T-helper 17 cell (primary cell): Measurements from ENCODE around the gene DTYMK. TPM values are rescaled to one million over a fixed set of nuclear protein-coding genes. Genes with fewer than 3 reads are reported as not detected.

Experiments
- ATAC-seq: fragments of 150-1000 bp; cut with Tn5 transposase; 2 replicates; pipeline ENCODE4 v1.10.0; 2021; ENCODE audit warnings: mild to moderate bottlenecking, moderate library complexity
- DNase-seq, 3 donors: peaks; one replicate each; pipeline versions ENCODE4 v3.0.0 to v3.0.0-alpha.2; 2020 to 2021
- H3K9me3 ChIP-seq: one replicate; pipeline ENCODE4 v1.7.0; 2013; ENCODE audit warnings: low read length, mild to moderate bottlenecking; ENCODE audit not compliant: control insufficient read depth, poor library complexity, severe bottlenecking
- H3K27ac Mint-ChIP-seq: one replicate; pipeline ENCODE4 v1.8.0; 2022; ENCODE audit warnings: mild to moderate bottlenecking, moderate library complexity, mixed read lengths
- H3K27me3 Mint-ChIP-seq: one replicate; pipeline ENCODE4 v1.8.0; 2022; ENCODE audit warnings: mixed read lengths
- H3K36me3 Mint-ChIP-seq: one replicate; pipeline ENCODE4 v1.8.0; 2022; ENCODE audit warnings: low read depth, mixed read lengths
- H3K4me1 Mint-ChIP-seq: one replicate; pipeline ENCODE4 v1.8.0; 2022; ENCODE audit warnings: mild to moderate bottlenecking, mixed read lengths
- H3K4me3 Mint-ChIP-seq: one replicate; pipeline ENCODE4 v1.8.0; 2022; ENCODE audit warnings: mild to moderate bottlenecking, moderate library complexity, mixed read lengths
- total RNA-seq, 4 donors: library from RNA in 2 of 4; stranded (reverse) in 2 of 4; gene quantifications; one replicate each; pipeline ENCODE4 v1.2.3 and lab custom pipeline; 2022 to 2026

Gene DTYMK
- total RNA-seq, 2 donors from 2014 or later, result 11.9 TPM

DNA sequence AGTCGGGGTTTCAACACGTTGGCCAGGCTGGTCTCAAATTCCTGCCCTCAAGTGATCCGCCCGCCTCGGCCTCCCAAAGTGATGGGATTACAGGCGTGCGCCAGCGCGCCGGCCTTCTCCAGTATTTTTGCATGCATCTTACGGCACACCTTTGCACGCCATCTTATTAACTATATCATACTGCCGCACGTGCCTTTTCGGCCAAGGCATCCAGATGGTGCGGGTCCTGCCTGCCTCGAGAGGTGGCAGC, 14.5 kb upstream of the DTYMK start:
- H3K4me3 Mint-ChIP-seq, result peak overlapping the region; percentile 94
- DNase-seq (no peak), ATAC-seq (no peak)
- no peaks in the 10 kb centered on the region for H3K9me3 ChIP-seq
- H3K4me1 Mint-ChIP-seq, result peaks cover 15% of the 10 kb centered on the region
- no peaks in the 10 kb centered on the region for H3K27me3 Mint-ChIP-seq
- peaks cover 2% of the 10 kb centered on the region for H3K36me3 Mint-ChIP-seq
- H3K27ac Mint-ChIP-seq, result peak overlapping the region; percentile 73

DNA sequence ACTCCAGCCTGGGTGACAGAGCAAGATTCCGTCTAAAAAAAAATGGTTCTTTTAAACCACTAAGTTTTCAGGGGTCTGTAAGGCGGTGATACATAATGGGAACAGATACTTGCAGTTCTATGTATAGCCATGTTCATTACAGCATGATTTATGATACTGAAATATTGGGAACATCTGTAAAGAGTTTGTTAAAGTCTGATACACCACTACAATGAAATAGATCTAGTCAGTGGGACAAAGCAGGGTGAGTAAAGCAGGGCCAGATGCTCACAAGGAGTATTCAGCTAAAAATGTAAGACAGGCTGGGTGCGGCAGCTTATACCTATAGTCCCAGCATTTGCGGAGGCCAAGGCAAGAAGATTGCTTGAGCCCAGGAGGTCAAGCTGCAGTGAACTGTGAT, 9.0 kb upstream of the DTYMK start:
- Mint-ChIP-seq H3K4me1 (peaks cover 5% of the 10 kb centered on the region), H3K27me3 (no peaks in the 10 kb centered on the region), H3K27ac (no peak overlapping the region), H3K36me3 (no peaks in the 10 kb centered on the region), H3K4me3 (no peak overlapping the region)
- ATAC-seq (no peak), DNase-seq (no peak)
- H3K9me3 ChIP-seq, result no peaks in the 10 kb centered on the region

DNA sequence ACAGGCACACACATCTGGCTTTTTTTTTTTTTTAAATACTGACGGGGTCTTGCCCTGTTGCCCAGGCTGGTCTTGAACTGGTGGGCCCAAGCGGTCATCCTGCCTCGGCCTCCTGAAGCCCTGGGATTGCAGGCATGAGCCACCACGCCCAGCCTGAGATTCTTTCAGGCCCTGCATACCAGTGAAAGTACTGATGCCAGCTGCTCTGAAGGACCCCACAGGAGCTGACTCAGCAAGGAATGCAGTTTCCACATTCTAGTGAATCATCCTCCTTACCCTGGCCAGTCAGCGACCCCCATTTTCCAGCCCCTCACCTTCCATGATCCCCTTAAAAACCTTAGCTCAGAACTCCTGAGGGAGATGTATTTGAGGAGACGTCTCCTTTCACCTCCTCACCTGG, 5.8 kb upstream of the DTYMK start:
- Mint-ChIP-seq H3K36me3 (no peaks in the 10 kb centered on the region), H3K4me1 (peaks cover 5% of the 10 kb centered on the region), H3K27ac (no peak overlapping the region), H3K27me3 (no peaks in the 10 kb centered on the region), H3K4me3 (no peak overlapping the region)
- no peak for ATAC-seq
- H3K9me3 ChIP-seq, result no peaks in the 10 kb centered on the region
- DNase-seq, result no peak

DNA sequence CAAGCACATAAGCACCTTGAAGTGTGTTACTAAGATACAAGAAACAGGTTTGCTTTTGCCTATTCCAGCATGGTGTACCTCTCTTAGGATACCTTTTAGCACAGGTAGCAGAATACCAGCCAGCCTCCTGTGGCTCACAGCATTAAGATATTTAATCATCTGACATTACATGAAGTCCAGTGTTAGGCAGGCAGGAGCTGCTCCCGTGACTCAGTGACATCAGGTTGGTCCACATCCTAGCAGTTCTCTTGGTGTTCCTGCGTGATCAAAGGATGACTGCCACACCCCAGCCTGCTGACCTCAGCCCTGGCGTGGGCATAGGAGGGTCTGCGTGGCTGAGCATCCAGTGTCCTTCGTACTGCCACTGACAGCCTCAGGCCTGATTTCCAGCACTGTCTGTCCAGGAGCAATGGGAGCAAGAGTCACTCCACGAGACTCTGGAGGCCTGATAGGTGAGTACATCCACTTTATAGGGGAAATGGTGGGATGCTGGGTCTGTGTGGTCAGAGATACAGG, 3.6 kb upstream of the DTYMK start:
- Mint-ChIP-seq H3K27me3 (no peaks in the 10 kb centered on the region), H3K4me1 (peaks cover 11% of the 10 kb centered on the region), H3K27ac (no peak overlapping the region), H3K4me3 (no peak overlapping the region), H3K36me3 (no peaks in the 10 kb centered on the region)
- DNase-seq (no peak), ATAC-seq (no peak)
- no peaks in the 10 kb centered on the region for H3K9me3 ChIP-seq

DNA sequence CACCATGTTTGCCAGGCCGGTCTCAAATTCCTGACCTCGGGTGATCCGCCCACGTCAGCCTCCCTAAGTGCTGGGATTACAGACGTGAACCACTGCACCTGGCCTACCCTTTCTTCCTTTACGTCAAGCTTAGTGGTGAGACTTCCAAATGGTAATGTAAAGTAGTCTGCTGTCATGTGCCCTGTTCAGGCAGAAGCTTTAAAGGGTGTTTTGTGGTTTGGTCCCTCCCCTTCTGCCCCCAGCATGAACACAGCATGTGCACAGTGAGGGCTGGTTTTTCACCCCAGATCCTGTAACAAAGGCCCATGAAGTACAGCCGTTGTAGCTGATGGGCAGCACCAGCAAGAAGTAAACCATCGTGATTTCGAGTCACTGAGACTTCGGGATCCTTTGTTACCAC, 2.7 kb upstream of the DTYMK start:
- Mint-ChIP-seq H3K27me3 (no peaks in the 10 kb centered on the region), H3K36me3 (no peaks in the 10 kb centered on the region), H3K27ac (no peak overlapping the region), H3K4me3 (no peak overlapping the region), H3K4me1 (peaks cover 11% of the 10 kb centered on the region)
- no peaks in the 10 kb centered on the region for H3K9me3 ChIP-seq
- DNase-seq, result no peak
- ATAC-seq, result no peak

DNA sequence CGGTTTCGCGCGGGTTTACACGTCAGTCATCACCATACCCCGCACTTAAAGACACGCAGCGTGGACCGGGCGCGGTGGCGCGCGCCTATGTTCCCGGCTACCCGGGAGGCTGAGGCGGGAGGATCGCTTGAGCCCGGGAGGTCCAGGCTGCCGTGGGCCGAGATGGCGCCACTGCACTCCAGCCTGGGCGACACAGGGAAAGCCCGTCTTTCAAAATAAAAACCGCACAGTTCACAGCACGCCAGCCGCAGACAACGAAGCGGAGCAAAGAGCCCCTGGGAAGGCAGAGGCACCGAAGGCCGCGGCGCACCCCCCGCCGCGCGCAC, 328 bp downstream of the DTYMK start:
- peak overlapping the region; percentile 57 for H3K27ac Mint-ChIP-seq
- no peak for DNase-seq
- no peaks in the 10 kb centered on the region for H3K9me3 ChIP-seq
- peak overlapping the region; percentile 96 for H3K4me3 Mint-ChIP-seq
- H3K27me3 Mint-ChIP-seq, result no peaks in the 10 kb centered on the region
- H3K4me1 Mint-ChIP-seq, result peaks cover 14% of the 10 kb centered on the region
- ATAC-seq, result no peak
- H3K36me3 Mint-ChIP-seq, result no peaks in the 10 kb centered on the region

DNA sequence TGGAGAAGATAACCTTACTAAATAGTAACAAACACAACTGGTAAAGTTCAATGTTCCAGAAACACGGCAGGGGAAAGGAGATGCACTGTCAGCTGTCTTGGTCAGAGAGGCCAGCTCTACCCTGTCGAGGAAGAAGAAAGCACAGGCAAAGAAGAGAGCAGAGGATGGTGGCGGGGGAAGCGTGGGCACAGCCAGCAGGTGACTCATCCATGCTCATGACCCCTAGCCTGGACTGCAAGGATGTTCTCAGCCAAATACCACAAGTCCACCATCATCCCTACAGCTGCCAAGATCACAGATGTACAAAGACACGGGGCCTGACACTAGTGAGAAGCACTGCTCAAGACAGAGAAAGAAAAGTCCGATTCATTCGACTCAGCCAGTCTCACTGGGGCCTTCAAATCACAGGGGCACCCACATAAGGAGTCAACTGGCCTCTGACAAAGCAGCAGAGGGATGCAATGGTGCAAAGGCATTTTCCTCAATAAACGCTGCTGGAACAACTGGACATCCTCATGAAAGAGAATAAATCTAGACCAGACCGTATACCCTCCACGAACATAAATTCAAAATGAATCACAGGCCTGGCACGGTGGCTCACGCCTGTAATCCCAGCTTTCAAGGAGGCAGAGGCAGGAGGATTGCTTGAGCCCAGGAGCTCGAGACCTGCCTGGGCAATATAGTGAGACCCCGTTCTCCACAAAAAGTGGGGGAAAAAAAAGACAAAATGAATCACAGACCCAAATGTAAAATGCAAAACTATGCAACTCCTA, 5.6 kb downstream of the DTYMK start:
- ATAC-seq (no peak), DNase-seq (no peak)
- H3K4me3 Mint-ChIP-seq, result no peak overlapping the region
- no peaks in the 10 kb centered on the region for H3K9me3 ChIP-seq
- no peaks in the 10 kb centered on the region for H3K36me3 Mint-ChIP-seq
- H3K27ac Mint-ChIP-seq, result peak overlapping the region; percentile 37
- peaks cover 9% of the 10 kb centered on the region for H3K4me1 Mint-ChIP-seq
- no peaks in the 10 kb centered on the region for H3K27me3 Mint-ChIP-seq

DNA sequence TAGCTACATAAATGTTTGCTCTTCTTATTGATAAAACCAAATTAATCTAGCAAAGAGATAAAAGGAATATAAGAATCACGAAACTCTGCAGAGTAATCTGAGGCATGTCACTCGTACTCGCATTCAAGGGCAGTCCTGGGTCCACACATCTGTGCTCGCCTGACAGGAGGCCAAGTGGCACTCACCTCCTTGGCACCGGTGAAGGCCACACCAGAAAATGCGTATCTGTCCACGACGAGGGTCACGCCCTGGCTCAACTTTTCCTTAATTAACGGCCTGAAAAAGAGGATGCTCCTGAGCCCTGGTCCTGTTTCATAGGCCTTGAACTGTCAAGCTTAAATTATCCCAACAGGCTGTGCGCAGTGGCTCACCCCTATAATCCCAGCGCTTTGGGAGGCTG, 6.6 kb downstream of the DTYMK start:
- peaks cover 7% of the 10 kb centered on the region for H3K4me1 Mint-ChIP-seq
- peak overlapping the region; percentile 67 for H3K27ac Mint-ChIP-seq
- ATAC-seq (no peak), DNase-seq (no peak)
- H3K9me3 ChIP-seq, result no peaks in the 10 kb centered on the region
- no peaks in the 10 kb centered on the region for H3K36me3 Mint-ChIP-seq
- H3K27me3 Mint-ChIP-seq, result no peaks in the 10 kb centered on the region
- H3K4me3 Mint-ChIP-seq, result no peak overlapping the region

DNA sequence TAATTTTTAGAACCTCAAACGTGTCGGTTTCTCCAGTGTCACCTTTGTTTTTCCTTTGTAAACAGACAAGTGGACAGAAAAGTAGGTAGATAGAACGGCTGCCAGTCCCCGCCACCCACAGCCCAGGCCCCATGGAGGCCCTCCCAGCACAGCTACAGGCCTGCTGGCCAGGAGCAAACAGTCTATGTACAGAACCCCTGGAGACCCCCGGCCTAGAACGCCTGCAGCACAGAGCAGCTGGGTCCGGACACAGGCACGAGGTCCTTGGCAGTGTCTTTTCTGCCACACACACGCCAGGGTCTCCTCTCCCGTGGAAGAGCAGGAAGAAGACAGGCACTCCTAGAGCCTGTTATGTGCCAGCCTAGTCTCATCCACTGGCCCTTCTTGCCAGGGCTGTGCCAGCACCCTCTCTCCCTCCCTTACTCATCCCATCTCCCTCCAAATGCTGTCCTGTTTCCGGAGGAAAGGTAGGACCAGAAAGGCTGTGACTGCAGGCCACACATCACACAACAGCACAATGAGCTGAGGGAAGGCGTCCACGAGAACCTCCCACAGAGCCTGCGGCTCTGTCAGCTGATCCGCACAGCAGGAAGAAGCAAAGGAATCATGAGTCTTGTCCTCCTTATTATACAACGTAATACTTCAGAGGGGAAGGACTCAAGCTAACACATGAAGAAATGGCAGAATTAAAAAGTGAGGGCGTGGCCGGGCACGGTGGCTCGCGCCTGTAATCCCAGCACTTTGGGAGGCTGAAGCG, 7.7 kb downstream of the DTYMK start:
- DNase-seq (no peak), ATAC-seq (no peak)
- H3K4me1 Mint-ChIP-seq, result peaks cover 4% of the 10 kb centered on the region
- no peaks in the 10 kb centered on the region for H3K36me3 Mint-ChIP-seq
- H3K4me3 Mint-ChIP-seq, result peak overlapping the region; percentile 43
- no peaks in the 10 kb centered on the region for H3K27me3 Mint-ChIP-seq
- peak overlapping the region; percentile 67 for H3K27ac Mint-ChIP-seq
- no peaks in the 10 kb centered on the region for H3K9me3 ChIP-seq

DNA sequence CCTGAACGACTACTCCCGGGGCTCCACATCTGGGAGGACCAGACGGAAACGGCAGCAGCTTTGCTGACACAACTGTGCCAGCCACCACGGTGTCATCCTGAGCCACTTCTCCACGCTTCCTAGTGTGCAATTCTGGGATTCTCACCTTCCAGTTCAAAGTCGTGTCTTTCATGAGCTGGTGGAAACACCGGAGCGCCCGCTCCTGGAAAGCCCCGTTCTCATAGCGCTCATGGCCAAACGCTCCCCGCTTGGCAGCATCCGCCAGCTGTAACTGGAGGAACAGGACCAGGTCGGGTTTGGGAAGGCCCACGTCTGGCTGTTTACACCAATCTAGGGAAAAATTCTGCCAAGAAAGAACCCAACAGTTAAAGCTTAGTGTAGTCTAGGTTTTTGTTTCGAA, 8.3 kb downstream of the DTYMK start:
- H3K27ac Mint-ChIP-seq, result no peak overlapping the region
- DNase-seq (no peak), ATAC-seq (no peak)
- no peaks in the 10 kb centered on the region for H3K9me3 ChIP-seq
- H3K27me3 Mint-ChIP-seq, result no peaks in the 10 kb centered on the region
- H3K4me3 Mint-ChIP-seq, result no peak overlapping the region
- H3K4me1 Mint-ChIP-seq, result peaks cover 11% of the 10 kb centered on the region
- H3K36me3 Mint-ChIP-seq, result no peaks in the 10 kb centered on the region

DNA sequence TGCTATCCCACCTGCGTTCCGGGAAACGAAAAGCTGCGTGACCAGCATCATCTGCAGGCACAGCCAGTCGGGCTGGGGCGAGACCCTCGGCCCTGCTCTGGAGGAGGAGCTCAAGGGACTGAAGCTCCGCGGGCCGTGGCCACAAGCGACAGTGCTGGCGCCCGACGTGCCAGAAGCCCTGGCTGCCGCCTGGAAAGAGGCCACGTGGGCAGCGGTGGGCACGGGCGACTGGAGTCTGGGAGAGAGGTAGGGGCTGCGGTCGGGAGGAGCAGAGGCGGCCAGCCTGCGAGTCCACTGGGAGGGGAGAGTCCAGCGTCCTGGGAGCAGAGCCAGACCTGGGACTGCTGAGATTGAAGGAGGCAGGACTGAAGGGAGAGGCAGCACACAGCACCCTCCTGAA, 9.2 kb downstream of the DTYMK start:
- Mint-ChIP-seq H3K27me3 (no peaks in the 10 kb centered on the region), H3K36me3 (no peaks in the 10 kb centered on the region)
- ATAC-seq, result no peak

DNA sequence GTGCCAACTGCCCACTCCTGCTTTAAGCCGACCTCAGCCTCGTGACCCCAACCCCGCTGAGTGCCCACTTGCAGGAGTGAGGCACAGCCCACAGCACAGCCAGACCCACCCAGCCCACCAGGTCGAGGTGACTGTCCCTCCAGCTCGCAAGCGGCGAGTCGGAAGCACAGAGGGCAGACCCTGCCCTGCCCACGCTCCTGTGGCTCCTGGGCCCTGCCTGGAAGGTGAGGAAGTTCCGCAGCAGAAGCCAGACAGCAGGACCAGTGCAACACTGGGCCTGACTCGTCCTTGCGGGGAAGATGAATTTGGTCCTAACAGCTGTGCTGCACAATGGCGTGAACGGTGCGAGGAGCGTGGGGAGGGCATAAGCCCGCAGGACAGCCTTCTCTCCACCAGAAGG, 9.9 kb downstream of the DTYMK start:
- Mint-ChIP-seq H3K36me3 (no peaks in the 10 kb centered on the region), H3K27ac (no peak overlapping the region), H3K27me3 (no peaks in the 10 kb centered on the region), H3K4me3 (no peak overlapping the region), H3K4me1 (peaks cover 13% of the 10 kb centered on the region)
- H3K9me3 ChIP-seq, result no peaks in the 10 kb centered on the region
- DNase-seq (no peak), ATAC-seq (no peak)

More for the DNA sequence above, 9.2 kb downstream of the DTYMK start:
- no peak overlapping the region for H3K27ac Mint-ChIP-seq
- H3K4me3 Mint-ChIP-seq, result no peak overlapping the region
- peaks cover 11% of the 10 kb centered on the region for H3K4me1 Mint-ChIP-seq
- no peaks in the 10 kb centered on the region for H3K9me3 ChIP-seq
- no peak for DNase-seq

DNA sequence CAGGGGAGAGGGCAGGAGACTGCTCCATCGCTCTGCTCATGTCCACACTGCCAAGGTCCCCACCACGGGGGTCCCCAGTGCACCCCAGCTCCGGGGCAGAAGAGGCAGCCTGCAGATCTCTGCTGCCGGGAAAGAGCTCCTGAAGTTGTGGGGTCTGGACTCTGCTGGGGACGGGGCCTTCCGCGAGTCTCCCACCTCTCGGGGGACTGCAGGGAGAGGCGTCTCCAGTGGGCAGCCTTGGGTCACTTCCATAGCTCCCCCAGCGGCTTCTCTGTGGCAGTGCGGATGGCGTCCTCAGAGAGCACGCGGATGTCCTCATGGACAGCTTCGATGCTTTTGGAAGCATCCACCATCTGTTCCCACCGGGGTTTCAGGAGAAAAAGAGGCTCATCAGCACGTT, 10.7 kb downstream of the DTYMK start:
- no peak overlapping the region for H3K4me3 Mint-ChIP-seq
- no peaks in the 10 kb centered on the region for H3K27me3 Mint-ChIP-seq
- ATAC-seq (no peak), DNase-seq (no peak)
- peaks cover 13% of the 10 kb centered on the region for H3K4me1 Mint-ChIP-seq
- H3K27ac Mint-ChIP-seq, result no peak overlapping the region
- H3K36me3 Mint-ChIP-seq, result no peaks in the 10 kb centered on the region
- no peaks in the 10 kb centered on the region for H3K9me3 ChIP-seq
